Right lobe of liver (tissue), 6 donors: ENCODE measurements around the gene NLGN1. TPM values are rescaled to one million over a fixed set of nuclear protein-coding genes. Genes with fewer than 3 reads are reported as not detected.

Experiments
- ATAC-seq, 4 donors: fragments of 200-7000 bp; cut with Tn5 transposase; one replicate each; pipeline ENCODE4 v1.9.1; 2020; ENCODE audit warnings: mild to moderate bottlenecking in 4 of 4, moderate library complexity in 4 of 4
- DNase-seq, 3 donors: peaks; one replicate each; pipeline ENCODE4 v3.0.0-alpha.2; 2020
- H3K27ac ChIP-seq, 3 donors: fragments of 200-600 bp; one replicate each; pipeline ENCODE4 v1.8.0; 2022
- H3K27me3 ChIP-seq, 2 donors: fragments of 200-600 bp; one replicate each; pipeline ENCODE4 v1.8.0; 2022
- H3K36me3 ChIP-seq, 4 donors: fragments of 200-600 bp; sonication (generic) in 1 of 4; one replicate each; pipeline versions ENCODE4 v1.5.1 to v1.8.0; 2017 to 2022; ENCODE audit warnings: control low read depth in 1 of 4
- H3K4me1 ChIP-seq, 4 donors: fragments of 200-600 bp; sonication (generic) in 1 of 4; one replicate each; pipeline versions ENCODE4 v1.5.1 to v1.8.0; 2017 to 2022; ENCODE audit warnings: control low read depth in 1 of 4
- H3K4me3 ChIP-seq, 3 donors: fragments of 200-600 bp; one replicate each; pipeline ENCODE4 v1.8.0; 2022
- H3K9me3 ChIP-seq, 4 donors: fragments of 200-600 bp; sonication (generic) in 1 of 4; one replicate each; pipeline versions ENCODE4 v1.5.1 to v1.8.0; 2017 to 2022; ENCODE audit warnings: control low read depth in 1 of 4
- CTCF ChIP-seq, 4 donors: fragments of 200-600 bp in 3 of 4; fragments of 450-650 bp in 1 of 4; IDR thresholded peaks; one replicate each; pipeline versions ENCODE4 v1.5.1 to v1.8.0; 2016 to 2022; ENCODE audit warnings: antibody characterized with exemption in 4 of 4, mild to moderate bottlenecking in 2 of 4
- POLR2A ChIP-seq: fragments of 450-650 bp; IDR thresholded peaks from one replicate; pipeline ENCODE4 v1.6.1; 2017; ENCODE audit warnings: antibody characterized with exemption, mild to moderate bottlenecking
- WGBS: methylation state at CpG from one replicate; pipeline ENCODE4 v1.1.6; 2018; ENCODE audit warnings: low coverage, low lambda C conversion rate; ENCODE audit not compliant: insufficient coverage; ENCODE audit errors: missing lambda C conversion rate; 5-methylcytosine and 5-hydroxymethylcytosine counted together
- intact Hi-C, 2 donors: fragments of 100-400 bp; cut with DNase I; formaldehyde crosslinking; loops; one replicate each; pipeline versions ENCODE4 v1.11.2 to v1.14.1; 2022
- total RNA-seq, 6 experiments: library from RNA; depleted of rRNA in 2 of 6; stranded (reverse); fragments of >200 nt in 2 of 6; fragmentation: NEBNext Ultra II Directional in 3 of 6; extraction: Animal tissue kit (Norgen Biotek cat#: 25700) in 3 of 6; gene quantifications; one replicate each; pipeline versions ENCODE4 v1.1.0 to v1.2.4, GENCODE V29; 2016 to 2023
- donor health status: DM: no; HTN: yes; CAD: no.
- donor health status: DM: no; HTN: no; CAD: no.
- donor health status: DM: no; HTN: no; CAD: no.
- donor health status: DM: no; HTN: yes; CAD: no.
- donor health status: DM: no; HTN: yes; CAD: no.

The NLGN1 gene
- total RNA-seq, 6 experiments from 2014 or later, result 0.02 to 0.12 TPM; not detected in 4

DNA sequence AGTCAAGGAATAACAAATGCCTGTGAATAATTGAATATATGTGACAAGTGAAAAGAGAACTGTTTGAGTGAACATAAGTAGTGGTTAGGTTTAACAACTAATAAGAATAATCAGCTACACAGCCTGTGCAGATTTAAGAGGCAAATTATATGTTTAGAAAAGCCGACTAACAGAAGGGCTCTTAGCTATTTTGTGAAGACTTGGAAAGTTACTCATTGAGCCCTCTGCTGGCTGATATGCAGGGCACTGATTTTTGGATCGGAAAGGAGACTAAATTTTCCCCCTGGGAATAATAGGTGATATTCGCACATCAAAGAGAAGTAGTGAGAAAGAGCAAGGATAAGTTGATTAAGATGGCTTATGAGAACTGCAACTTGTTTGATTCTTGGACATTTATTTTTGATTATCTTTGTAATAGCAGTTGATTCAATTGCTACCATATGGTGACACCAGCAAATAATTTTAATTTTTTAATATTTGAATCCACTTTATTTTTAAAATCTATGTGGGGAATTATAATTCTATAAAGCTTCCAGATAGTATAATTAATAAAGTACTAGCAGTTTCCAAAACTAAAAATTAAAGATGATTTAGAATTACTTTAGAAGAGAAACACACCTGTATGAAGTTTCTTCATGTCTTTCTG, 156.2 kb downstream of the NLGN1 start:
- DNase-seq (no peak), ATAC-seq (peak; percentile 44 to 70 (median 66))
- Histone ChIP-seq H3K4me1 (no peaks in the 10 kb centered on the region), H3K36me3 (no peaks in the 10 kb centered on the region), H3K9me3 (no peaks in the 10 kb centered on the region), H3K27me3 (no peaks in the 10 kb centered on the region), H3K27ac (no peak overlapping the region), H3K4me3 (no peak overlapping the region)
- intact Hi-C loops, result no loop called here
- TF ChIP-seq POLR2A (no peak), CTCF (IDR thresholded peaks at IDR 0.05) (peak; percentile 43 to 68 (median 61))
- 16% methylated on average over 3 of the region's 3 CpGs for WGBS

- Histone ChIP-seq H3K27ac (no peak overlapping the region), H3K36me3 (no peaks in the 10 kb centered on the region), H3K4me3 (no peak overlapping the region), H3K4me1 (no peaks in the 10 kb centered on the region), H3K9me3 (no peaks in the 10 kb centered on the region), H3K27me3 (no peaks in the 10 kb centered on the region)
- ATAC-seq (no peak), DNase-seq (no peak)
- TF ChIP-seq CTCF (IDR thresholded peaks at IDR 0.05), result no peak
- no peak for TF ChIP-seq POLR2A
- 49% methylated on average over 2 of the region's 2 CpGs for WGBS
- intact Hi-C loops, result no loop called here
Observed at GRCh38 chr3:173556546-173556945, 159.0 kb downstream of the NLGN1 start.

GRCh38 chr3:173567997-173568396, 170.5 kb downstream of the NLGN1 start:
- DNase-seq (no peak), ATAC-seq (no peak)
- Histone ChIP-seq H3K27me3 (no peaks in the 10 kb centered on the region), H3K4me3 (no peak overlapping the region), H3K9me3 (no peaks in the 10 kb centered on the region), H3K27ac (no peak overlapping the region), H3K36me3 (no peaks in the 10 kb centered on the region), H3K4me1 (no peaks in the 10 kb centered on the region)
- intact Hi-C loops, result no loop called here
- WGBS, result 50% methylated on average over 2 of the region's 3 CpGs
- no peak for TF ChIP-seq CTCF (IDR thresholded peaks at IDR 0.05)
- TF ChIP-seq POLR2A, result no peak

GRCh38 chr3:173568623-173569022, 171.1 kb downstream of the NLGN1 start:
- intact Hi-C loops, result no loop called here
- no peaks in the 10 kb centered on the region for H3K27me3 ChIP-seq
- H3K4me3 ChIP-seq, result no peak overlapping the region
- DNase-seq, result no peak
- H3K36me3 ChIP-seq, result no peaks in the 10 kb centered on the region
- no peaks in the 10 kb centered on the region for H3K9me3 ChIP-seq
- no peak overlapping the region for H3K27ac ChIP-seq
- ATAC-seq, result no peak
- H3K4me1 ChIP-seq, result no peaks in the 10 kb centered on the region
- 75% methylated on average over 12 of the region's 14 CpGs for WGBS
- no peak for TF ChIP-seq POLR2A
- no peak for TF ChIP-seq CTCF (IDR thresholded peaks at IDR 0.05)
